H9 (cell line): Measurements from ENCODE around the gene ARMH1. TPM values are rescaled to one million over a fixed set of nuclear protein-coding genes. Genes with fewer than 3 reads are reported as not detected.
A peak's percentile ranks its signal among the peaks of the same experiment; 100 is the strongest.

Experiments
- DNase-seq: peaks from one replicate; pipeline ENCODE4 v3.0.0-alpha.2; 2017
- H2AFZ ChIP-seq: one replicate; pipeline ENCODE4 v1.6.1; 2013; ENCODE audit warnings: mild to moderate bottlenecking, low read length, control low read depth, moderate library complexity
- H2AK5ac ChIP-seq: 2 replicates; pipeline ENCODE4 v1.6.1; 2013; ENCODE audit warnings: low read length, control low read depth, mixed read lengths; ENCODE audit not compliant: insufficient read length
- H2BK120ac ChIP-seq: one replicate; pipeline ENCODE4 v1.6.1; 2013; ENCODE audit warnings: low read depth, mild to moderate bottlenecking, low read length, control low read depth, inconsistent platforms; ENCODE audit not compliant: poor library complexity, severe bottlenecking
- H2BK12ac ChIP-seq: 2 replicates; pipeline ENCODE4 v1.6.1; 2013; ENCODE audit warnings: low read length, control low read depth, mixed read lengths, low read depth; ENCODE audit not compliant: insufficient read length
- H2BK15ac ChIP-seq: 2 replicates; pipeline ENCODE4 v1.6.1; 2013; ENCODE audit warnings: low read depth, low read length, control low read depth
- H2BK20ac ChIP-seq: one replicate; pipeline ENCODE4 v1.6.1; 2013; ENCODE audit warnings: low read depth, mild to moderate bottlenecking, low read length, control low read depth, inconsistent platforms; ENCODE audit not compliant: poor library complexity, severe bottlenecking
- H2BK5ac ChIP-seq: 2 replicates; pipeline ENCODE4 v1.6.1; 2013; ENCODE audit warnings: low read length, control low read depth, mixed read lengths; ENCODE audit not compliant: insufficient read length
- H3K14ac ChIP-seq: 2 replicates; pipeline ENCODE4 v1.6.1; 2013; ENCODE audit warnings: low read length, control low read depth; ENCODE audit not compliant: insufficient read depth
- H3K18ac ChIP-seq: 2 replicates; pipeline ENCODE4 v1.6.1; 2013; ENCODE audit warnings: low read depth, mild to moderate bottlenecking, mixed read lengths, low read length, control low read depth; ENCODE audit not compliant: insufficient read length
- H3K23ac ChIP-seq: 2 replicates; pipeline ENCODE4 v1.6.1; 2013; ENCODE audit warnings: low read length, control low read depth, mixed read lengths, low read depth; ENCODE audit not compliant: insufficient read length
- H3K23me2 ChIP-seq: 2 replicates; pipeline ENCODE4 v1.6.1; 2013; ENCODE audit warnings: low read depth, mild to moderate bottlenecking, mixed read lengths, low read length, control low read depth; ENCODE audit not compliant: insufficient read length, poor library complexity, severe bottlenecking
- H3K27ac ChIP-seq: 2 replicates; pipeline ENCODE4 v1.5.1; 2013; ENCODE audit warnings: low read length, control low read depth, mixed read lengths, low read depth; ENCODE audit not compliant: insufficient read length
- H3K27me3 ChIP-seq: 2 replicates; pipeline ENCODE4 v1.6.1; 2013; ENCODE audit warnings: low read length, control low read depth, inconsistent platforms; ENCODE audit not compliant: insufficient read depth
- H3K4ac ChIP-seq: 2 replicates; pipeline ENCODE4 v1.6.1; 2013; ENCODE audit warnings: low read depth, mild to moderate bottlenecking, control low read depth, inconsistent platforms, low read length, moderate library complexity
- H3K4me1 ChIP-seq: 2 replicates; pipeline ENCODE4 v1.6.1; 2013; ENCODE audit warnings: low read length, control low read depth, inconsistent platforms; ENCODE audit not compliant: insufficient read depth
- H3K4me2 ChIP-seq: 2 replicates; pipeline ENCODE4 v1.6.1; 2013; ENCODE audit warnings: low read length, control low read depth, mixed read lengths; ENCODE audit not compliant: insufficient read length, insufficient read depth
- H3K56ac ChIP-seq: 2 replicates; pipeline ENCODE4 v1.6.1; 2013; ENCODE audit warnings: low read depth, mild to moderate bottlenecking, mixed read lengths, low read length, control low read depth; ENCODE audit not compliant: insufficient read length
- H3K79me1 ChIP-seq: 2 replicates; pipeline ENCODE4 v1.6.1; 2013; ENCODE audit warnings: low read depth, mild to moderate bottlenecking, moderate library complexity, low read length, control low read depth, inconsistent platforms; ENCODE audit not compliant: insufficient read depth, poor library complexity, severe bottlenecking
- H3K79me2 ChIP-seq: 2 replicates; pipeline ENCODE4 v1.6.1; 2013; ENCODE audit warnings: low read length, control low read depth, inconsistent platforms; ENCODE audit not compliant: insufficient read depth
- H3K9ac ChIP-seq: 2 replicates; pipeline ENCODE4 v1.6.1; 2013; ENCODE audit warnings: low read length, control low read depth, mixed read lengths; ENCODE audit not compliant: insufficient read length; ENCODE audit errors: extremely low read depth
- H3K9me3 ChIP-seq: one replicate; pipeline ENCODE4 v1.6.1; 2013; ENCODE audit warnings: low read depth, low read length, inconsistent platforms; ENCODE audit not compliant: control insufficient read depth
- H3T11ph ChIP-seq: one replicate; pipeline ENCODE4 v1.6.1; 2013; ENCODE audit warnings: mild to moderate bottlenecking, low read length, control low read depth, inconsistent platforms
- H4K20me1 ChIP-seq: one replicate; pipeline ENCODE4 v1.6.1; 2013; ENCODE audit not compliant: control insufficient read depth, insufficient read length, insufficient read depth
- H4K5ac ChIP-seq: 2 replicates; pipeline ENCODE4 v1.6.1; 2013; ENCODE audit warnings: low read depth, mild to moderate bottlenecking, mixed read lengths, low read length, control low read depth; ENCODE audit not compliant: insufficient read length
- H4K8ac ChIP-seq: replicated peaks from 2 replicates; pipeline ENCODE4 v1.6.1; 2013; ENCODE audit warnings: low read length, control low read depth, mixed read lengths, low read depth; ENCODE audit not compliant: insufficient read length
- H4K91ac ChIP-seq: 2 replicates; pipeline ENCODE4 v1.6.1; 2013; ENCODE audit warnings: low read depth, mild to moderate bottlenecking, moderate library complexity, mixed read lengths, low read length, control low read depth; ENCODE audit not compliant: insufficient read length
- H3K27ac Mint-ChIP-seq, 3 experiments: 2 replicates in 2 of 3; 3 replicates in 1 of 3; pipeline ENCODE4 v1.8.0; 2020 to 2021; ENCODE audit warnings: mixed read lengths in 3 of 3, mild to moderate bottlenecking in 1 of 3, moderate library complexity in 1 of 3
- H3K27me3 Mint-ChIP-seq: 2 replicates; pipeline ENCODE4 v1.8.0; 2021; ENCODE audit warnings: low read depth, mild to moderate bottlenecking, moderate library complexity, mixed read lengths
- H3K36me3 Mint-ChIP-seq, 3 experiments: 2 replicates in 2 of 3; 3 replicates in 1 of 3; pipeline ENCODE4 v1.8.0; 2020 to 2021; ENCODE audit warnings: low read depth in 3 of 3, mixed read lengths in 3 of 3; ENCODE audit not compliant: insufficient read depth in 1 of 3
- H3K4me1 Mint-ChIP-seq, 2 experiments: 2 replicates each; pipeline ENCODE4 v1.8.0; 2020; ENCODE audit warnings: mixed read lengths in 2 of 2
- H3K4me3 Mint-ChIP-seq, 2 experiments: 2 replicates in 1 of 2; 3 replicates in 1 of 2; pipeline ENCODE4 v1.8.0; 2020 to 2021; ENCODE audit warnings: mild to moderate bottlenecking in 2 of 2, mixed read lengths in 2 of 2, moderate library complexity in 1 of 2
- H3K9me3 Mint-ChIP-seq, 2 experiments: 2 replicates in 1 of 2; 3 replicates in 1 of 2; pipeline ENCODE4 v1.8.0; 2020; ENCODE audit warnings: mild to moderate bottlenecking in 2 of 2, mixed read lengths in 2 of 2, moderate library complexity in 1 of 2
- WGBS: extraction: QIAGEN DNeasy Blood & Tissue Kit; methylation state at CpG from one replicate; pipeline ENCODE4 v1.1.7; 2013; ENCODE audit warnings: missing lambda C conversion rate, low lambda C conversion rate, mixed read lengths; ENCODE audit not compliant: insufficient read length; ENCODE audit errors: extremely low coverage; 5-methylcytosine and 5-hydroxymethylcytosine counted together
- total RNA-seq: library from RNA; stranded (reverse); gene quantifications from 2 replicates; pipeline ENCODE4 v1.2.1, GENCODE V29; 2021
- TF ChIP-seq, protein P1 (sequence below): fragments of 200-600 bp; sonication (generic); conservative IDR thresholded peaks from 3 replicates; pipeline ENCODE4 v1.8.0; 2021; ENCODE audit warnings: antibody characterized with exemption, mild to moderate bottlenecking

The ARMH1 gene
- total RNA-seq, 1 experiment from 2014 or later, result 1.0 TPM

GRCh38 chr1:44670751-44671640 lies 3.5 kb upstream of the ARMH1 start:
- H4K91ac ChIP-seq, result no peak overlapping the region
- no peak overlapping the region for H3K14ac ChIP-seq
- H3K27me3 ChIP-seq, result no peaks in the 10 kb centered on the region
- TF ChIP-seq, protein P1, sequence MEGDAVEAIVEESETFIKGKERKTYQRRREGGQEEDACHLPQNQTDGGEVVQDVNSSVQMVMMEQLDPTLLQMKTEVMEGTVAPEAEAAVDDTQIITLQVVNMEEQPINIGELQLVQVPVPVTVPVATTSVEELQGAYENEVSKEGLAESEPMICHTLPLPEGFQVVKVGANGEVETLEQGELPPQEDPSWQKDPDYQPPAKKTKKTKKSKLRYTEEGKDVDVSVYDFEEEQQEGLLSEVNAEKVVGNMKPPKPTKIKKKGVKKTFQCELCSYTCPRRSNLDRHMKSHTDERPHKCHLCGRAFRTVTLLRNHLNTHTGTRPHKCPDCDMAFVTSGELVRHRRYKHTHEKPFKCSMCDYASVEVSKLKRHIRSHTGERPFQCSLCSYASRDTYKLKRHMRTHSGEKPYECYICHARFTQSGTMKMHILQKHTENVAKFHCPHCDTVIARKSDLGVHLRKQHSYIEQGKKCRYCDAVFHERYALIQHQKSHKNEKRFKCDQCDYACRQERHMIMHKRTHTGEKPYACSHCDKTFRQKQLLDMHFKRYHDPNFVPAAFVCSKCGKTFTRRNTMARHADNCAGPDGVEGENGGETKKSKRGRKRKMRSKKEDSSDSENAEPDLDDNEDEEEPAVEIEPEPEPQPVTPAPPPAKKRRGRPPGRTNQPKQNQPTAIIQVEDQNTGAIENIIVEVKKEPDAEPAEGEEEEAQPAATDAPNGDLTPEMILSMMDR, result no peak
- H3K9ac ChIP-seq, result no peak overlapping the region
- H2BK5ac ChIP-seq, result no peak overlapping the region
- H3K9me3 ChIP-seq, result no peaks in the 10 kb centered on the region
- Mint-ChIP-seq H3K4me1 (peaks cover 21 to 29% of the 10 kb centered on the region in 2 experiments), H3K27me3 (no peaks in the 10 kb centered on the region), H3K4me3 (no peak overlapping the region), H3K9me3 (no peaks in the 10 kb centered on the region), H3K27ac (peak overlapping the region in 2 of 3 experiments; percentile 12 to 75; a peak in 3 of 7 replicates), H3K36me3 (peaks cover 0 to 4% (median 4%) of the 10 kb centered on the region in 3 experiments; a peak in 2 of 7 replicates)
- H2BK20ac ChIP-seq, result no peak overlapping the region
- no peak overlapping the region for H3K23ac ChIP-seq
- H3K4me2 ChIP-seq, result no peak overlapping the region
- H3T11ph ChIP-seq, result no peak overlapping the region
- no peaks in the 10 kb centered on the region for H3K23me2 ChIP-seq
- H2AK5ac ChIP-seq, result no peak overlapping the region
- DNase-seq, result no peak
- H3K79me2 ChIP-seq, result no peaks in the 10 kb centered on the region
- H2BK120ac ChIP-seq, result no peak overlapping the region
- H2AFZ ChIP-seq, result no peak overlapping the region
- no CpG with 5 or more reads among the region's 10 CpGs for WGBS
- H3K56ac ChIP-seq, result no peak overlapping the region
- H4K20me1 ChIP-seq, result no peaks in the 10 kb centered on the region
- H3K18ac ChIP-seq, result no peak overlapping the region
- no peak overlapping the region for H4K5ac ChIP-seq
- no peak overlapping the region for H3K27ac ChIP-seq
- no peak overlapping the region for H2BK15ac ChIP-seq
- no peaks in the 10 kb centered on the region for H3K4me1 ChIP-seq
- H3K4ac ChIP-seq, result no peak overlapping the region
- H2BK12ac ChIP-seq, result no peak overlapping the region
- no peak overlapping the region for H4K8ac ChIP-seq
- no peaks in the 10 kb centered on the region for H3K79me1 ChIP-seq
